Naive thymus-derived CD4-positive, alpha-beta T cell (primary cell): Measurements from ENCODE around the gene WFDC1. TPM values are rescaled to one million over a fixed set of nuclear protein-coding genes. Genes with fewer than 3 reads are reported as not detected.

ENCODE experiments used
- ATAC-seq: fragments of 150-1000 bp; cut with Tn5 transposase; 2 replicates; pipeline ENCODE4 v1.10.0; 2021; ENCODE audit warnings: mild to moderate bottlenecking, moderate library complexity
- CTCF ChIA-PET: fragments of 350-600 bp; sonication (Branson Sonifier 250); formaldehyde crosslinking; loops from one replicate; lab custom pipeline; 2021; ENCODE audit warnings: antibody characterized with exemption; lab: Charles Lee
- POLR2A ChIA-PET: fragments of 350-600 bp; sonication (Branson Sonifier 250); formaldehyde crosslinking; loops from one replicate; lab custom pipeline; 2021; ENCODE audit warnings: antibody characterized with exemption, inconsistent platforms; lab: Charles Lee
- DNase-seq, 9 donors: peaks; one replicate each; pipeline versions ENCODE4 v3.0.0 to v3.0.0-alpha.2; 2020 to 2022; ENCODE audit warnings: mixed read lengths in 1 of 9
- H3K27ac ChIP-seq: one replicate; pipeline ENCODE4 v1.7.0; 2013; ENCODE audit warnings: mild to moderate bottlenecking, low read depth, low read length, moderate library complexity
- H3K27me3 ChIP-seq, 2 donors: one replicate each; pipeline ENCODE4 v1.7.0; 2013; ENCODE audit warnings: low read length in 2 of 2, mild to moderate bottlenecking in 2 of 2, moderate library complexity in 2 of 2; ENCODE audit not compliant: control insufficient read depth in 2 of 2, insufficient read depth in 2 of 2
- H3K36me3 ChIP-seq, 3 experiments: 1 replicate in 2 of 3; 2 replicates in 1 of 3; pipeline ENCODE4 v1.7.0; 2013; ENCODE audit warnings: low read length in 3 of 3, mild to moderate bottlenecking in 3 of 3, moderate library complexity in 1 of 3; ENCODE audit not compliant: insufficient read depth in 3 of 3, control insufficient read depth in 2 of 3
- H3K4me1 ChIP-seq, 2 donors: one replicate each; pipeline ENCODE4 v1.7.0; 2013; ENCODE audit warnings: low read length in 2 of 2, mild to moderate bottlenecking in 2 of 2, moderate library complexity in 1 of 2; ENCODE audit not compliant: control insufficient read depth in 2 of 2, insufficient read depth in 2 of 2
- H3K4me3 ChIP-seq: 2 replicates; pipeline ENCODE4 v1.7.0; 2013; ENCODE audit warnings: mild to moderate bottlenecking, low read length
- H3K9me3 ChIP-seq, 3 experiments: 1 replicate in 2 of 3; 2 replicates in 1 of 3; pipeline ENCODE4 v1.7.0; 2013; ENCODE audit warnings: low read length in 3 of 3; ENCODE audit not compliant: control insufficient read depth in 2 of 3
- H3K27ac Mint-ChIP-seq, 9 donors: one replicate each; pipeline ENCODE4 v1.8.0; 2020 to 2022; ENCODE audit warnings: mixed read lengths in 9 of 9, mild to moderate bottlenecking in 8 of 9, moderate library complexity in 5 of 9, inconsistent platforms in 2 of 9
- H3K27me3 Mint-ChIP-seq, 5 donors: one replicate each; pipeline ENCODE4 v1.8.0; 2021 to 2022; ENCODE audit warnings: mixed read lengths in 5 of 5, mild to moderate bottlenecking in 1 of 5
- H3K36me3 Mint-ChIP-seq, 5 donors: one replicate each; pipeline ENCODE4 v1.8.0; 2020 to 2022; ENCODE audit warnings: mixed read lengths in 5 of 5, mild to moderate bottlenecking in 3 of 5, inconsistent platforms in 1 of 5
- H3K4me1 Mint-ChIP-seq, 7 donors: one replicate each; pipeline ENCODE4 v1.8.0; 2020 to 2022; ENCODE audit warnings: mixed read lengths in 7 of 7, mild to moderate bottlenecking in 3 of 7, inconsistent platforms in 1 of 7
- H3K4me3 Mint-ChIP-seq, 10 donors: one replicate each; pipeline ENCODE4 v1.8.0; 2020 to 2022; ENCODE audit warnings: mild to moderate bottlenecking in 10 of 10, mixed read lengths in 10 of 10, moderate library complexity in 6 of 10, inconsistent platforms in 2 of 10
- H3K9me3 Mint-ChIP-seq, 11 donors: one replicate each; pipeline ENCODE4 v1.8.0; 2020 to 2022; ENCODE audit warnings: mixed read lengths in 11 of 11, mild to moderate bottlenecking in 4 of 11, inconsistent platforms in 1 of 11, moderate library complexity in 1 of 11
- intact Hi-C, 2 donors: fragments of 100-400 bp; cut with micrococcal nuclease; formaldehyde crosslinking; loops; one replicate each; pipeline ENCODE4 v1.15.1; 2023
- polyA plus RNA-seq, 2 donors: library from polyadenylated mRNA; unstranded; fragments of 300-500 nt; fragmentation: Illumina TruSeq; gene quantifications; one replicate each; pipeline ENCODE4 v1.2.3, GENCODE V29; 2021
- total RNA-seq, 6 experiments: library from RNA in 5 of 6; stranded (reverse) in 5 of 6; gene quantifications; 1 replicate in 5 of 6; 2 replicates in 1 of 6; pipeline ENCODE4 v1.2.3 and lab custom pipeline; 2021 to 2026

Gene WFDC1
- total and polyA plus RNA-seq, 7 experiments from 2014 or later, result not detected

DNA sequence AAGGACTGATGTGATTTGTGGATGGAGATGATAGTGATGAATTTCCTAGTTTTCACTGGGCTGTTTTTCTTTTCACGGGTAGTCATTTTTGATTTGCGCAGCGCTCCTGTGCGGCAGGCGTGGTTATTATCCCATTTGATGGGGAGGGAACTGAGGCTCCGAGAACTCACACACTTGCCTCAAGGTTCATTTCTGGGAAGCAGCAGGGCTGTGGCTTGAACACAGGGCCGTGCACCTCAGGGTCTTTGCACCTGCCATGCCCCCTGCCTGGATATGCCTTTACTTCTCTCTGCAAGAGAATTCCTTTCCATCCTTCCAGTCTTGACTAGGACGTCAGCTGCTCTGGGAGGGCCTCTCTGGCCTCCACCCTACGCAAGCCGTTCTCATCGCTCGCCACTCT lies 16.3 kb upstream of the WFDC1 start:
- Mint-ChIP-seq H3K27me3 (peaks cover 0 to 12% (median 1%) of the 10 kb centered on the region in 5 donors), H3K36me3 (no peaks in the 10 kb centered on the region), H3K4me1 (no peaks in the 10 kb centered on the region), H3K27ac (no peak overlapping the region), H3K4me3 (no peak overlapping the region), H3K9me3 (peaks cover 0 to 3% (median 0%) of the 10 kb centered on the region in 11 donors)
- DNase-seq, result no peak
- Histone ChIP-seq H3K36me3 (no peaks in the 10 kb centered on the region), H3K27me3 (no peaks in the 10 kb centered on the region), H3K4me1 (no peaks in the 10 kb centered on the region), H3K9me3 (no peaks in the 10 kb centered on the region), H3K27ac (no peak overlapping the region), H3K4me3 (no peak overlapping the region)
- intact Hi-C loops, result no loop called here
- CTCF ChIA-PET, result interaction anchor here (0.7 to 1.9 kb wide), 2 partner anchors 229 to 677 kb away, joined by 3 to 5 read pairs; no protein-coding TSS in a partner anchor
- no peak for ATAC-seq
- POLR2A ChIA-PET, result no interaction called here

- no peak overlapping the region for H3K4me3 ChIP-seq
- Mint-ChIP-seq H3K9me3 (peaks cover 0 to 3% (median 0%) of the 10 kb centered on the region in 11 donors), H3K36me3 (no peaks in the 10 kb centered on the region), H3K27me3 (peaks cover 0 to 12% (median 3%) of the 10 kb centered on the region in 5 donors), H3K4me1 (no peaks in the 10 kb centered on the region), H3K4me3 (no peak overlapping the region), H3K27ac (no peak overlapping the region)
- H3K27ac ChIP-seq, result no peak overlapping the region
- no peaks in the 10 kb centered on the region for H3K9me3 ChIP-seq
- intact Hi-C loops, result no loop called here
- no peaks in the 10 kb centered on the region for H3K36me3 ChIP-seq
- POLR2A ChIA-PET, result interaction anchor here (0.6 kb wide), 1 partner anchor 731 kb away, joined by 3 read pairs; no protein-coding TSS in a partner anchor
- H3K4me1 ChIP-seq, result no peaks in the 10 kb centered on the region
- H3K27me3 ChIP-seq, result no peaks in the 10 kb centered on the region
- ATAC-seq, result no peak
- no peak for DNase-seq
- CTCF ChIA-PET, result interaction anchor here (0.6 to 1.9 kb wide), 2 partner anchors 228 to 232 kb away, joined by 3 to 5 read pairs; no protein-coding TSS in a partner anchor
These were observed 15.7 kb upstream of the WFDC1 start for GRCh38 chr16:84278968-84279367.

- no peaks in the 10 kb centered on the region for H3K4me1 Mint-ChIP-seq
- H3K36me3 ChIP-seq, result no peaks in the 10 kb centered on the region
- no peaks in the 10 kb centered on the region for H3K36me3 Mint-ChIP-seq
- H3K9me3 ChIP-seq, result no peaks in the 10 kb centered on the region
- no peaks in the 10 kb centered on the region for H3K27me3 ChIP-seq
- no peak overlapping the region for H3K4me3 Mint-ChIP-seq
- H3K27ac Mint-ChIP-seq, result no peak overlapping the region
- H3K27me3 Mint-ChIP-seq, result peaks cover 0 to 14% (median 3%) of the 10 kb centered on the region in 5 donors
- POLR2A ChIA-PET, result no interaction called here
- H3K27ac ChIP-seq, result no peak overlapping the region
- CTCF ChIA-PET, result interaction anchor here (1.1 kb wide), 1 partner anchor 225 kb away, joined by 3 read pairs; the partner anchor contains the start of gene MEAK7
- no peak for DNase-seq
- no peak overlapping the region for H3K4me3 ChIP-seq
- intact Hi-C loops, result no loop called here
- H3K9me3 Mint-ChIP-seq, result peaks cover 0 to 3% (median 0%) of the 10 kb centered on the region in 11 donors
- no peak for ATAC-seq
- H3K4me1 ChIP-seq, result no peaks in the 10 kb centered on the region
These were observed 14.8 kb upstream of the WFDC1 start for GRCh38 chr16:84279881-84280280.

- ChIA-PET POLR2A (no interaction called here), CTCF (interaction anchor here (1.0 to 1.1 kb wide), 2 partner anchors 224 to 445 kb away, joined by 3 read pairs; partner anchors contain the start of gene MEAK7)
These were observed 13.6 kb upstream of the WFDC1 start for GRCh38 chr16:84281074-84281473.

GRCh38 chr16:84282533-84282932 lies 12.1 kb upstream of the WFDC1 start:
- Mint-ChIP-seq H3K4me1 (no peaks in the 10 kb centered on the region), H3K9me3 (peaks cover 0 to 1% (median 0%) of the 10 kb centered on the region in 11 donors), H3K36me3 (no peaks in the 10 kb centered on the region), H3K4me3 (no peak overlapping the region), H3K27ac (no peak overlapping the region), H3K27me3 (peaks cover 0 to 10% (median 5%) of the 10 kb centered on the region in 5 donors)
- no peaks in the 10 kb centered on the region for H3K9me3 ChIP-seq
- CTCF ChIA-PET, result no interaction called here
- ATAC-seq (no peak), DNase-seq (no peak)
- no peaks in the 10 kb centered on the region for H3K27me3 ChIP-seq
- H3K36me3 ChIP-seq, result no peaks in the 10 kb centered on the region
- no peaks in the 10 kb centered on the region for H3K4me1 ChIP-seq
- intact Hi-C loops, result no loop called here
- no peak overlapping the region for H3K4me3 ChIP-seq
- POLR2A ChIA-PET, result no interaction called here
- no peak overlapping the region for H3K27ac ChIP-seq

More at GRCh38 chr16:84281074-84281473, 13.6 kb upstream of the WFDC1 start:
- no peaks in the 10 kb centered on the region for H3K4me1 ChIP-seq
- H3K27ac ChIP-seq, result no peak overlapping the region
- no peak overlapping the region for H3K4me3 ChIP-seq
- H3K27me3 ChIP-seq, result no peaks in the 10 kb centered on the region
- Mint-ChIP-seq H3K4me3 (no peak overlapping the region), H3K27ac (no peak overlapping the region), H3K4me1 (no peaks in the 10 kb centered on the region), H3K27me3 (peaks cover 0 to 9% (median 3%) of the 10 kb centered on the region in 5 donors), H3K36me3 (no peaks in the 10 kb centered on the region), H3K9me3 (peaks cover 0 to 1% (median 0%) of the 10 kb centered on the region in 11 donors)
- intact Hi-C loops, result no loop called here
- ATAC-seq, result no peak
- H3K36me3 ChIP-seq, result no peaks in the 10 kb centered on the region
- no peak for DNase-seq
- no peaks in the 10 kb centered on the region for H3K9me3 ChIP-seq

DNA sequence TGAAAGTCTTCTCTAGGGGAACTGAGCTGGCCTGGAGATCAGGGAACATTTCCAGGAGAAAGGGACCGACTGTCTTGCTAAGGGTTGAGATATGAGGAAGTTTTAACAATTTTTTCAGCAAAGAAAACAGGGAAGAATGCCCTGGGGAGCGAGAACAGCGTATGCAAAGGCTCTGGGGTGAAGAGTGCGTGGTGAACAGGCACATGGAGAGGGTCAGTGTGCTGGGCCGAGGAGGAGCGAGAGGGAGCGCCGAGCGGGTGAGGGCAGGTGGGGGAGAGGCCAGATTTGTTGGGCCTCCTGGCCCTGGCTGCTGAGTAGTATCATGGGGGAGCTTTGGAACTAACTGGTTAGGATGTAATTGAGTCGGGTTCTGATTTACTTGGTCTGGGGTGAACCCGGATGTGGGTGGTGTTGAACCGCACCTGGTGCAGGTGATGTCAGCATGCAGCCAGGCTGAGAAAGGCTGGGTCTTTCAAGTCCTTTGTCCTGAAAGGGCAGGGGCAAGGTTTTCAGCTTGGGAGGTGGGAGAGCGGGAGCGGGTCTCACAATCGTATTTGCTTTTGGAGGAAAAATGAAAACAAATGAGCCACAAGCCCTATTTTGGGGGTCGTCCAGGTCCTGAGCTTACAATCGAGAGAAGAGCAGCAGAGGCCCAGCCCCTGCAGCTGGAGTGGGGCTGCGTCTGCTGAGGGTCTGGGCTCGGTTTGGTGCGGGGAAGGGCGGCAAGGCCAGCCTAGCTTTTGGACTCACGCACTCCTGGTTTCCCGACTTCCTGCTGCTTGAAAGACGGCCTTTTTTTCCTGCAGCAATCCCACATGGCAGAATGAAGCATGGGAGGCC lies 11.1 kb upstream of the WFDC1 start:
- H3K9me3 Mint-ChIP-seq, result peaks cover 0 to 1% (median 0%) of the 10 kb centered on the region in 11 donors
- Histone ChIP-seq H3K4me1 (no peaks in the 10 kb centered on the region), H3K4me3 (no peak overlapping the region), H3K9me3 (no peaks in the 10 kb centered on the region), H3K27me3 (no peaks in the 10 kb centered on the region), H3K27ac (no peak overlapping the region), H3K36me3 (no peaks in the 10 kb centered on the region)
- DNase-seq (no peak), ATAC-seq (no peak)
- no peaks in the 10 kb centered on the region for H3K36me3 Mint-ChIP-seq
- ChIA-PET CTCF (no interaction called here), POLR2A (no interaction called here)
- peaks cover 4 to 17% (median 11%) of the 10 kb centered on the region in 5 donors for H3K27me3 Mint-ChIP-seq
- no peaks in the 10 kb centered on the region for H3K4me1 Mint-ChIP-seq
- intact Hi-C loops, result no loop called here
- H3K27ac Mint-ChIP-seq, result peak overlapping the region in 1 of 9 donors; percentile 54
- H3K4me3 Mint-ChIP-seq, result no peak overlapping the region
